ENCODE measurements around the gene FNDC4.
A peak's percentile ranks its signal among the peaks of the same experiment; 100 is the strongest.
"Not testable (repeated sequence)": the region's sequence is repeated elsewhere in the genome, so short reads cannot be mapped to it uniquely, and the experiment has no call there.

The FNDC4 gene, protein sequence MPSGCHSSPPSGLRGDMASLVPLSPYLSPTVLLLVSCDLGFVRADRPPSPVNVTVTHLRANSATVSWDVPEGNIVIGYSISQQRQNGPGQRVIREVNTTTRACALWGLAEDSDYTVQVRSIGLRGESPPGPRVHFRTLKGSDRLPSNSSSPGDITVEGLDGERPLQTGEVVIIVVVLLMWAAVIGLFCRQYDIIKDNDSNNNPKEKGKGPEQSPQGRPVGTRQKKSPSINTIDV

DNA sequence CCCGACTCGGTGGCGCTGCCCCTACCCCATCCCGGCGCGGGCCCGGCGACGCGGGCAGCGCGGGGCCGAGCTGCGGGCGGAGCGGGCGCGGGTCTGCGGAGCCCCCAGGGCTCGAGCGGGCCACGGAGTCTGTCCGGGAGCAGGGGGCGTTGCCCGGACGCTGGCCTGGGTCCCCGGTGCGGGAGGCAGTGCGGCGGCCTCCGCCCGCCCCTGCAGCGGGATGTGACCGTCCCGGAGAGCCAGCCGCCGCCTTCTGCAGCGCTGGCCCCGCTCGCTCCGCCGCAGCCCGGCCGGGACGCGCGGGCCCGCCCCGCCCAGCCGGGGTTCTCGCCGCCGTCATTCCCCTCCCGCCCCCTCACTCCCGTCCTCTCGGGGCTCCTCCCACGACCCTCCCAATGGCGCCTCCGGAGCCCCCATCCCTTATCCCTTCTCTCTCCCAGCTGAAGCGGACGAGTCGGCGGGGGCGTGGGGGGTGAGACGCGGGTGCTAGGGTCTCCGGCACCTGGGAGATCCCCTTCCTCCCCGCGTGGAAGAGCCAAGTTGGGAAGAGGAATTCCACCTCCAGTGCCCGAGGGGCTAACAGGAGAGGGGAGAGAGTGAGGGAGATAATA is at the start of gene FNDC4:
TSS of gene FNDC4 (minus strand) at position 257 of the 611 bp plus-strand sequence. CDS start 521 bp downstream, outside the sequence.
- no peak for DNase-seq (ENCODE audit: low spot score)

DNA sequence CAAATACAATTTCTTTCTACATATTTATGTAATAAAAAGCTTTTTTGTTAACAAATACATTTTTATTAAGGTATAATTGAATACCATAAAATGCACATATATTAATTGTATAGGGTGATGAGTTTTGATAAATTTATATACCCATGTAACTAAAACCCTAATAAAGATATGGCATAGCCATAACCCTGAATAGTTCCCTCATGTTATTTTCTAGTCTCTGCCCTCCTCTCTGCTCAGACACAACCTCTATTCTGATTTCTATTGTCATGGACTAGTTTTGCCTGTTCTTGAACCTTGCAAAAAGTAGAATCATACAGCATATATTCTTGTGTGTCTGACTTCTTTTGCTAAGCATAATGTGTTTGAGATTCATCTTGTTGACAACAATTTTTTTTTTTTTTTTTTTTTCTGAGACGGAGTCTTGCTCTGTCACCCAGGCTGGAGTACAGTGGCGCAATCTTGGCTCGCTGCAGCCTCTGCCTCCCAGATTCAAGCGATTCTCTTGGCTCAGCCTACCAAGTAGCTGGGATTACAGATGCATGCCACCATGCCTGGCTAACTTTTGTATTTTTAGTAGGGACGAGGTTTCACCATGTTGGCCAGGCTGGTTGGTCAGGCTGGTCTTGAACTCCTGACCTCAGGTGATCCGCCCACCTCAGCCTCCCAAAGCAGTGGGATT is 49.3 kb upstream of the FNDC4 start:
- no peak for DNase-seq (ENCODE audit: low spot score)

DNA sequence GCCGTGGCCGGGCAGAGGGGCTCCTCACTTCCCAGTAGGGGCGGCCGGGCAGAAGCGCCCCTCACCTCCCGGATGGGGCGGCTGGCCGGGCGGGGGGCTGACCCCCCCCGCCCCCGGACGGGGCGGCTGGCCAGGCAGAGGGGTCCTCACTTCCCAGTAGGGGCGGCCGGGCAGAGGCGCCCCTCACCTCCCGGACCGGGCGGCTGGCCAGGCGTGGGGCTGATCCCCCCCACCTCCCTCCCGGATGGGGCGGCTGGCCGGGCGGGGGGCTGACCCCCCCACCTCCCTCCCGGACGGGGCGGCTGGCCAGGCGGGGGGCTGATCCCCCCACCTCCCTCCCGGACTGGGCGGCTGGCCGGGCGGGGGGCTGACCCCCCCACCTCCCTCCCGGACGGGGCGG is 44.6 kb upstream of the FNDC4 start:
- DNase-seq (ENCODE audit: low spot score) = not testable (repeated sequence)

DNA sequence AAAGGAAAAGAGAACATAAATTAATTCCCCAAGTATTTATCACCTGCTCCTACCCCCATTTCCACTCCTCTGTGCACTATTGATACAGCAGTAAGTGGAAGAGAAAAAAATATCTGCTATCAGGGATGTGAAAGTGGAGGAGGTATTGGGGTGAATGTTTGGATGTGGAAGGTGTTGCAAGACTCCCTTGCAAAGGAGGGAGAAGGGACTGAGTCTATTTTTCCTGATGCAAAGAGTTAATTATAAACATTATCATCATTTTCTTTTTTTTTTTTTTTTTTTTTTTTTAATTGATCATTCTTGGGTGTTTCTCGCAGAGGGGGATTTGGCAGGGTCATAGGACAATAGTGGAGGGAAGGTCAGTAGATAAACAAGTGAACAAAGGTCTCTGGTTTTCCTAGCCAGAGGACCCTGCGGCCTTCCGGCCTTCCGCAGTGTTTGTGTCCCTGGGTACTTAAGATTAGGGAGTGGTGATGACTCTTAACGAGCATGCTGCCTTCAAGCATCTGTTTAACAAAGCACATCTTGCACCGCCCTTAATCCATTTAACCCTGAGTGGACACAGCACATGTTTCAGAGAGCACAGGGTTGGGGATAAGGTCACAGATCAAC is 43.9 kb upstream of the FNDC4 start:
- DNase-seq (ENCODE audit: low spot score) = not testable (repeated sequence)

DNA sequence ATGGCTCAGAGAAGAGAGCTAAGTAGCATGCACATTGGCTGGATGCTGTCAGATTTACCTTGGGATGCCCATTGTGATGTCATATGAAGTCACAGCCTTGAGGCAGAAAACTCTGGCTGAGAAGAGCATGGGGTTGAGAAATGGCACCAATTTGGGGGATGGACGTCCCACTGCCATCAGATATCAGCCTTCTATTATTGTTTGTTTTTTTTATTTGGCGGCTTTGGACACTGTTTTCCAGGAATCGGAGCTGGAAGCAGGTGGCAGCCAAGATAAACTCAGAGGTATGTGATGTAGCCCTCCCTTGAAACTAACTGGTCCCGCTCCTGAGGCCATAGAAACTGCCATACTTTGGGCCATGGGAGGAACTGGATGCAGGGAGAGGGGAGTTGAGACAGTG is 42.3 kb upstream of the FNDC4 start:
- DNase-seq (ENCODE audit: low spot score) = no peak

DNA sequence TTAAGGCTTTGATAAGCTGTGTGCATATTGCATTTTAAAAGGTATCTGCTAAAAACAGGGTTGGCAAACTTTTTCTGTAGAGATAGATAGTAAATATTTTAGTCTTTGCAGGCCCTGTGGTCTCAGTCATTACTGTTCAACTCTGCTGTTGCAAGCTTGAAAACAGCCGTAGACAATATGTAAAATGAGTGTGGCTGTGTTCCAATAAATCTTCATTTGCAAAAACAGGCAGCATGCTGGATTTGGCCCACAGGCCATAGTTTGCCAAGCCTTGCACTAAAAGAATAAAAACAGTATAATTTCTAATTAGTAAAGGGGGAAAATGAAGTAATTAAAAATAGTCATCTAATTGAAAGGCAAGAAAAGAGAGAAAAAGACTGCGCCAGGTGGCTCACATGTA is 37.0 kb upstream of the FNDC4 start:
- no peak for DNase-seq (ENCODE audit: low spot score)

DNA sequence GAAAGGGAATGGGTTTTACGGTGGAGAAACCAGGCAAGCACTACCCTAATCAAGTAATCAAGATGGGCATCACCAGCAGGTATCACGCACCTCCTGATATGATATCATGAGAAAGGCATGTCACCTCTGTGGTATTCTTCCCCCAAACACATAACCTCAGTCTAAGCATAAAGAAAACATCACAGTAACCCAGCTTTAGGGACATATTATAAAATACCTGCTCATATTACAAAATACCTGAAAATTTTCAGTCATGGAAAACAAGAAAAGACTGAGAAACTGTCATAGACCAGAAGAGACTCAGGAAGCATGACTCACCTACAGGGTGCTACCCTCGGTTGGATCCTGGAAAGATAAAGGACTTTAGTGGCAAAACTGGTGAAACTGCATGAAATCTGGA is 32.2 kb upstream of the FNDC4 start:
- peak; percentile 27 for DNase-seq (ENCODE audit: low spot score)

DNA sequence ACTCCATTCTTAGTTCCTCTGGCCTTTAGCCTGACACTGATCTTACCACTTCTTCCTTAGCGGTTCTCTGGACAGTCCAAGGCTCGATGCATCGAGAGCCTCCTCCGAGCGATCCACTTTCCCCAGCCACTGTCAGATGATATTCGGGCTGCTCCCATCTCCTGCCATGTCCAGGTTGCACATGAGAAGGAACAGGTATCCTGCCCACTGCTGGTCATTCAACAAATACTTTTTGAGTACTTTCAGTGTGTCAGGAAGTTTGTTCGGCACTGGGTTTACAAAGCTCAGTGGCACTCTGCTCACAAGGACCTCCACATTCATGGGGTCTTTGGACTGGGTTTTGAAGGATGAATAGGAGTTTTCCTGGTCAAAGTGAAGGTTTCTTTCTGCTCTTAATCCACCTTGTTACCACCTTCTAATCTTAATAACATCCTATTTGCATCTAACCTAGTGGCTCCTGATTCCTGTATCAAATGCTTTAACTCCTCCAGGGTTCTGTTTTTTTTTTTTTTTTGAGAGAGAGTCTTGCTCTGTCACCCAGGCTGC is 27.5 kb upstream of the FNDC4 start:
- no peak for DNase-seq (ENCODE audit: low spot score)

DNA sequence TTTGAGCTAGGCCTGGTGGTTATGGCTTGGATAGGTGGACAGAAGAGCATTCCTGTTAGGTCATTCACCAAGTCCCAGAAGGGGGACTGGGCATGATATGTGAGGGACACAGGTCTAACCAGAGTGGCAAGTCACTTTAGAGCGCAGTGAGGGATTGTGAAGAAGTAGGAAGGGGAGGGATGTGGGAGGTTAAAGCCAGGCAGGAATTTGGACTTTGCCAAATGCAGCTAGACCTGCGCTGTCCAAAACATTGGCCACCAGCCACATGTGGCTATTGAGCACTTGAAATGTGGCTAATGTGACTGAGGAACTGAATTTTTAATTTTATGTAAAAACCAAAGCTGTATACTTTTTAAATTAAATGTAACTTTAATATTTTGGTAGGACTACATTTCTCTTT is 25.3 kb upstream of the FNDC4 start:
- DNase-seq (ENCODE audit: low spot score) = no peak

DNA sequence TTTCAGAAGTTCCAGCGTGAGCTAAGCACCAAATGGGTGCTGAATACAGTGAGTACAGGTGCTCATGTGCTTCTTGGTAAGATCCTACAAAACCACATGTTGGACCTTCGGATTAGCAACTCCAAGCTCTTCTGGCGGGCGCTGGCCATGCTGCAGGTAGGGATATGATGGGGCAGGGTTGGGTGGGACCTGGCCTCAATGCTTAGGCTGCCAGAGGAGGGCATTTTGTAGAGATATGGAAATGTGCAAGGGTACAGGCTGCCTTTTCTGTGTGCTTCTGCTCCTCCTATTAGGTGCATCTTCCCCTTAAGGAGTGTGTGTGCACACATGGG is 23.7 kb upstream of the FNDC4 start:
- DNase-seq (ENCODE audit: low spot score) = no peak

DNA sequence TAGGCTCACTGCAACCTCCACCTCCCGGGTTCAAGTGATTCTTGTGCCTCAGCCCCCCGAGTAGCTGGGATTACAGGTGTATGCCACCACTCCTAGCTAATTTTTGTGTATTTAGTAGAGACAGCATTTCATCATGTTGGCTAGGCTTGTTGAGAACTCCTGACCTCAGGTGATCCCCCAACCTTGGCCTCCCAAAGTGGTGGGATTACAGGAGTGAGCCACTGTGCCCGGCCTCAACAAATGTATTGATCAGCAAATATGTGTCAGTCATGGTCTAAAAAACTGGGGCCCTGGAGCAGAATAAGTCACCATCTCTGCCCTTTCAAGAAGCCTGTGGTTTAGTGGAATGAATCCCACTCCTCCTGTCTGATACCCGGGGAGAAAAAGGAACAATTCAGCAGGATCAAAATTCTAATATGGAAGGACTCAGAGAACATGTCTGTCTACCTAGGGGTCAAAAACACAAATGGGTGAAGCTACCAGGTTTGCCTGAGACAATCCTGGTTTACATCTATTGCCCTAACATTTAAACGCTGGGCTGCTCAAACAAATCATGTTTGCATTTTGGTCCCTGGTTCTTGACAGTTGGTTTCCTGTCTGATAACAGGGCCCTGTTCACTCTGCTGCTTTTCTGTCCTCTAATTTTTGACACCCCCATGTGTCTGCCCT is 23.2 kb upstream of the FNDC4 start:
- no peak for DNase-seq (ENCODE audit: low spot score)

DNA sequence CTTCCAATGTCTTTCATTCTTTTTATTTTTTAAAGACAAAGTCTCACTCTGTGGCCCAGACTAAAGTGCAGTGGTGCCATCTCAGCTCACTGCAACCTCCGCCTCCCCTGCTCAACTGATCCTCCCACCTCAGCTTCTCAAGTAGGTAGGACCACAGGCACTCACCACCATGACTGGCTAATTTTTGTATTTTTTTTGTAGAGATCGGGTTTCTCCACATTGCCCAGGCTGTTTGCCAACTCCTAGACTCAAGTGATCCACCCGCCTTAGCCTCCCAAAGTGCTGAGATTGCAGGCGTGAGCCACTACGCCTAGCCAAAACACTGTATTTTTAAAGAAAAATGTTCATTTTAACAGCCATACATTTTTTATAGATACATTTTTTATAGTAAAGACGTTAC is 14.3 kb upstream of the FNDC4 start:
- no peak for DNase-seq (ENCODE audit: low spot score)

DNA sequence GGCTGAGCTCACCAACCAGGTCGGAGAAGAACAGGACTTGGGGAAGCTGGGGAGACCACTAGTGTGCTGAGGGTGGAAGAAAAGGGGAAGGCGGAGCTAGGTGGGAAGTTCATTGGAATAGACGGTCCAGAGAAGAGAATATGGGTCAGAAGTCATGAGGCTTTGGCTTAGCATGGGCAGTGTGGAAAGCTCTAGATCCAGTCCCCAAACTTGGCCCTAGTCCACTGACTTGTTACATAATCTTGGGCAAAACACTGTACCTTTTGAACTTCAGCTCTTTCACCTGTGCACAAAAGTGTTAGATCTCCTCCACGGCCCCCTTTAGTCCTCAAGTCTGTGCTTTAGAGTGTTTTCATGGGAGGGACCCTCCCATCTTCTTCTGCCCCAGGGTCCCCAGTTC is 12.3 kb upstream of the FNDC4 start:
- no peak for DNase-seq (ENCODE audit: low spot score)

DNA sequence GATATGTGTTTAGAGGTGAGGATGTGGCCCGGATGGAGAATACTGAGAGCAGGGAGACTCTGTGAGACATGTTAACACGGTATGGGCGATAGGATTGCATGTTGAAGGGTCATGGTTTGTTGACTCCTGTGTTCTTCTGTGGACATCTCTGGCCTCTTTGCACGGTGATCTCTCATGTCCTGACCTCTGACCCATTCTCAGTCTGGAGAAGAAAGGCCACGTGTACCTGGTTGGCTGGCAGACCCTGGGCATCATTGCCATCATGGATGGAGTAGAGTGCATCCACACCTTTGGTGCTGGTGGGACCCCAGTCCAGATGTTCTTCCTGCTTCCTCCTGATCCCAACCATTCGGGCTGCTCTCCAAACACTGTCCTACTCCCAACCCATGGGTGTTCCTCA is 11.6 kb upstream of the FNDC4 start:
- no peak for DNase-seq (ENCODE audit: low spot score)

DNA sequence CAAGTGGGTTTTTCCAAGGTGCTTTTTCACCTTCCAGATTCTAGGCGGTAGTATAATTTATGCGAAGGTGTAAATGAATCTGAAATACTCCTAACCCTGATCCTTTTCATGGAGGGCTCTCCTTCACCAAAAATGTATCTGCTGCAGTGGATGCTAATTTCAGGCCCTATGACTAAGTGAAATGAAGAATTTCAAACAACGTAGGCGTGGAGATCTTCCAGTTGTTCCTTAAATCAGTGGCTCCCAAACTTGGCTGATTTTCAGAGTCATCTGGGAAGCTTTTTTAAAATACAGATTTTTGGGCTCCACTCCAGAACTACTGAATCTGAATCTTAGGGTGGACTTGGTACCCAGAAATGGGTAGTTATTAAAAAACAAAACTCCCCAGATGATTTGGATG is 7.1 kb upstream of the FNDC4 start:
- DNase-seq (ENCODE audit: low spot score) = no peak

DNA sequence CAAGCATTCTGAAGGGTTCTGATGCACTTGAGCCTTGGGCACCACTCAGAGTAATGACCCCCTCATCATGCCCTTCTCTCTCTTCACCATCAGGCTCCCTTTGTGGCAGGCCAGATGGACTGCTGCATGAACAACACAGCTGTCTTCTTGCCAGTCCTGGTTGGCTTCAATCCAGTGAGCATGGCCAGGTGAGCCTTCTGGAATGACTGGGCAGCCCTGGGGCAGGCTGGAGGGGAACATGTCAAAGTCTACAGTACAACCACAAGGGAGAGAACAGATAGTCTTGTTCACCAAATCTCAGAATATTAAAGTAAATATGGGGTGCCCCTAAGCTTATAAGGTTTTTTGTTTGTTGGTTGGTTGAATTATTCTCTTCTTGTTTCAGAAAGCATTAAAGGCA is 6.0 kb upstream of the FNDC4 start:
- peak; percentile 25 for DNase-seq (ENCODE audit: low spot score)

DNA sequence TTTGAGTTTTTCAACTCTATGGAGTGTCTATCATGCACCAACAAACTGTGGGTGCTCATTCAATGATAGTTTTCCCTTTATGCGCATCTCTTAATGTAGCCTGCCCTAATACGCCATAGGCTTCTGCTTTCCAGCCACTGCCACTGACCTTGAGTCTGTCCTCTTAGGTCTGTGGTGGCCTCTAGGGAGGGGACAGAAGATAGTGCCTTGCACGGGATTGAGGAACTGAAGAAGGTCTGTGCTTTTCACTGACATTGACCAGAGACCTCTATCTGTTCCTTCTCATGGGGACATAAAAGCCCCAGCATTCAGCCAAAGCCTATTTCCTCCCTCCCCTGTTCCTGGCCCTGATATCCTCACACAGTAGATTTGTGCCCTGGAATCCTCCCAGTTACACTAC is 4.0 kb upstream of the FNDC4 start:
- no peak for DNase-seq (ENCODE audit: low spot score)

DNA sequence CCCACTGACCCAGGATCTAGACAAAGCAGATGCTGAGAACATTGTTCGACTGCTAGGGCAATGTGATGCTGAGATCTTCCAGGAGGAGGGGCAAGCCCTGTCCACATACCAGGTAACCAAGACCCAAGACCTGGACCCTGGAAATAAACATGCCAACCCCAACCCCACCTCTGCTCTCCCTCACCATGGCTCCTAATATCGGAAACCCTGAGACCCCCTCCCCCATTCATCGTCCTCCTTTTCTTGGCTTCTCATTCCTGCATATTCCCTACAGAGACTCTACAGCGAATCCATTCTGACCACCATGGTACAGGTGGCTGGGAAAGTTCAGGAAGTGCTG is 2.3 kb upstream of the FNDC4 start:
- no peak for DNase-seq (ENCODE audit: low spot score)

DNA sequence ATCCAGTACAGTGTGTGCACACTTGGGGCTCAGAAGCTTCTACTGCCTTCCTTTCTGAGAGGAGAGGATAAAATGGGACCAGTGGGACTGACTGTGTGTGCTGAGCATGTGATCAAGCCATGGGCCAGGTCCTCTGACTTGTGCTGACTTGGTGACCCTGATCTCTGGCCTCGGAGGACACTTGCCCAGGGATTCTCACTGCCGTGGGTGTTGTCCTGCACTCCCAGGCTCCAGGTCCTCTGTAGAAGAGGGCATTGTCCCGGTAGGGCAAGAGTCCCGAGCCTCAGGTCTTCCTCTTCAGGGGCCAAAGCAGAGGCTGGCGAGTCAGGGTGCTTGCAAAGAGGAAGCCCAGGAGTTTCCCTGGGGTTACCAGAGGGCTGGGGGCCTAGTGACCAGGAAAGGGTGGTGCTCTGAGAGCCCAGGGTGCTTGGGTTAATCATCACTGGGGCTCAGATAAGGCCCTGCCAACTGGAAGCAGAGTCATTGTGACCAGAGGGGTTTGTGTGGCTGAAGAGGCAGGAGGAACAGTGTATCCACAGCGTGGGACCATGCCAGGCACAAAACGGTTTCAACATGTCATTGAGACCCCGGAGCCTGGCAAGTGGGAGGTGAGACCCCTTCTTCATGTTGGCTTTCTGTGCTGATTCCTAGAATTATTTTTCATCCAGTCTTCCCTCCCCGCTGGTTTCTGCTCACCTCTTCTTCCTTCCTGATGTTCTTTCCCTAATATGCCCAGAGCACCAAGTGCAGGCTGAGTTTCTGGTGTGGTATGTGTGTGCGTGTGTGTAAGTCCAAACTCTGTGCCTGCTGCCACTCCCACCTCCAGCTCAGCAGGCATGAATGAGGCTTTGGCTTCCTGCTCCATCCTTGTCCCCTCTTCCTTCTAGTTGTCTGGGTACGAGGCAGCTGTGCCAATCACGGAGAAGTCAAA is 1.6 kb upstream of the FNDC4 start, which contains the start of gene GCKR:
TSS of gene GCKR (plus strand) at position 483 of the 931 bp plus-strand sequence. CDS start at position 549, 66 bp downstream.
- peak; percentile 59 for DNase-seq (ENCODE audit: low spot score)

DNA sequence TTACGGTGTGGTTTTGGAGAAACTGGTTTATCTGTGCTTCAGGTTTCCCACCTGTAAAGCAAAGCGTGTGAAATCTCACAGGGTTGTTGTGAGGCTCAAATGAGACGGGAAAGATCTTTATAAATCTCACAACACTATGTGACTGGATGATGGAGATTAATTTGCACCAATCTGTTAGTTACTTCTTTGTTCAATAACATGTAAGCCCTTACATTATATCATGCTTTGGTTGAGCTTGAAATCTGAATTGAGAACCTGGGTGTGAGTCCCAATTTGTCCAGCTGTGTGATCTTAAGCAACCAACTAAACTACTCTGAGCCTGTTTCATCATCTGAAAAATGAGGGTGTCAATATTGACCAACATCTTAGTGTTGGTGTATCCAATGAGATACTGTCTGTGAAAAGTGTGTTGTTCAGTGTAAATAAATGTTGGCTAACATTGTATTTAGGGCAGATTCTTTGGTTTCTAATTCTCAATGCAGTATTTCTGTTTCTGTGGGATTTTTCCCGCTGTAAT is 898 bp upstream of the FNDC4 start:
- DNase-seq (ENCODE audit: low spot score) = no peak
